Astrocyte of the cerebellum (primary cell): ENCODE results near the gene AFF3.

Experiments used
- DNase-seq: peaks from one replicate; pipeline ENCODE4 v3.0.0-alpha.2; 2011; ENCODE audit warnings: low read depth
- H3K4me3 ChIP-seq: 2 replicates; pipeline ENCODE4 v1.5.1; 2011; ENCODE audit warnings: mild to moderate bottlenecking, low read depth, low read length, moderate library complexity
- in situ Hi-C: cut with HindIII; loops from 2 replicates; pipeline ENCODE4 v1.10.0; 2017; ENCODE audit warnings: low sequenced_read_pairs
- TF ChIP-seq, protein P1 (sequence below): IDR thresholded peaks from 2 replicates; pipeline ENCODE4 v1.5.1; 2012; ENCODE audit warnings: low read length, low read depth, moderate library complexity, mild to moderate bottlenecking; ENCODE audit errors: missing control alignments

AFF3 gene

DNA sequence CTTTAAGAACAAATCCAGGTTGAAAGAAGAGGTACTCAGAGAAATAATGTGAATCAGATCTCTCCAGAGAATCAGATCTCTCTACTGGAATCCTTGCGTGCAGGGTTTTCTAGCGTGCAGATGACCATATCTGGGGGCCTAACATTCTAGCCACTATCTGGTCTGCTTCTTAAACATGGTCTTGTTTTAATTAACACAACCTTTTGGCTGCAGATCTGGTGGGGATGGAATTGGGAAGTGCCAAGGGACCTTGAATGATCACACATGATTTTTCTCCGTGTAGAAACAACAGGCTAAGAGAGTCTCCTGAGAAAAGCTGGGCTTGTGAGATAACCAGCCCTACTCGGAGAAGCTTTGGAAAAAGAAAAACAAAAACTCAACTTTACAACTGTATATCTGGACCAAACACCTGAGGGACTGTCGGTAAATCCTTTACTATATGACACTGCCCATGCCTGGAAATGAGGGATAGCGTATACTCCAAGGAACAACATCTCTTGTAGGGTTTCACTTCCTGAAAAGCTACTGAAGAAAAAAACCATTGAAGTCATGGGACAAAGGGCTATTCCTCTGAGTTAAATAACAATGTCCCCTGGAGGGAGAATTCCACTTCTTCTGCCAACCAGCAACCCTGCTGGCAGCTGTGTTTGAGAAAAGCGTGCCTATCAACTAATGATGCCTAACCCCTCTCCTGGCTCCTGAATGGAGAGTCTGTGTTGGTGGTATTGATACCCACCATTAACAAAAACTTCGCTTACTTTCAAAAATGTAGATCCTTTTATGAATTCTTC, 481.6 kb downstream of the AFF3 start:
- in situ Hi-C loops, result loop anchor here (5.0 kb wide), 1 partner anchor 49 kb away; no protein-coding TSS in a partner anchor
- DNase-seq, result no peak
- H3K4me3 ChIP-seq, result no peak overlapping the region
- TF ChIP-seq, protein P1, sequence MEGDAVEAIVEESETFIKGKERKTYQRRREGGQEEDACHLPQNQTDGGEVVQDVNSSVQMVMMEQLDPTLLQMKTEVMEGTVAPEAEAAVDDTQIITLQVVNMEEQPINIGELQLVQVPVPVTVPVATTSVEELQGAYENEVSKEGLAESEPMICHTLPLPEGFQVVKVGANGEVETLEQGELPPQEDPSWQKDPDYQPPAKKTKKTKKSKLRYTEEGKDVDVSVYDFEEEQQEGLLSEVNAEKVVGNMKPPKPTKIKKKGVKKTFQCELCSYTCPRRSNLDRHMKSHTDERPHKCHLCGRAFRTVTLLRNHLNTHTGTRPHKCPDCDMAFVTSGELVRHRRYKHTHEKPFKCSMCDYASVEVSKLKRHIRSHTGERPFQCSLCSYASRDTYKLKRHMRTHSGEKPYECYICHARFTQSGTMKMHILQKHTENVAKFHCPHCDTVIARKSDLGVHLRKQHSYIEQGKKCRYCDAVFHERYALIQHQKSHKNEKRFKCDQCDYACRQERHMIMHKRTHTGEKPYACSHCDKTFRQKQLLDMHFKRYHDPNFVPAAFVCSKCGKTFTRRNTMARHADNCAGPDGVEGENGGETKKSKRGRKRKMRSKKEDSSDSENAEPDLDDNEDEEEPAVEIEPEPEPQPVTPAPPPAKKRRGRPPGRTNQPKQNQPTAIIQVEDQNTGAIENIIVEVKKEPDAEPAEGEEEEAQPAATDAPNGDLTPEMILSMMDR, result no peak

DNA sequence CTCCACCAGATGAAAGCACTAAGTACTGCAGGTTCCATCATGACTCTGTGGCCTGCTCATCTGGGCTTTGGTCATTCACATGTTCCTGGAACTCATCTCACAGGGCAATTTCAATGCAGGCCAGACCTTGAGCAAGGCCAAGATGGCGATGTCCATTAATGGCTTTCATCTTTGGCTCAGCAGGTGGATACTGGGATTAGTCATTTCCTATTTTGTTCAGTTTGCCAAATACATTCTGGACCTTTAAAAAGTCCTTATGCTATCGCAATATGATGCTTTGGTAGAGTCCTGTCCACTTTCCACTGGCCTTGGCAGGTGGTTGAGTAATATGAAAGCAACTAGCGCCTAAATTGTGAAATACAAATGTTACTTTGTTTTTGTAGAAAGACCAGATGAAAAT, 482.5 kb downstream of the AFF3 start:
- DNase-seq, result no peak
- in situ Hi-C loops, result loop anchor here (5.0 kb wide), 1 partner anchor 48 kb away; no protein-coding TSS in a partner anchor
- TF ChIP-seq, protein P1, result no peak
- H3K4me3 ChIP-seq, result no peak overlapping the region

DNA sequence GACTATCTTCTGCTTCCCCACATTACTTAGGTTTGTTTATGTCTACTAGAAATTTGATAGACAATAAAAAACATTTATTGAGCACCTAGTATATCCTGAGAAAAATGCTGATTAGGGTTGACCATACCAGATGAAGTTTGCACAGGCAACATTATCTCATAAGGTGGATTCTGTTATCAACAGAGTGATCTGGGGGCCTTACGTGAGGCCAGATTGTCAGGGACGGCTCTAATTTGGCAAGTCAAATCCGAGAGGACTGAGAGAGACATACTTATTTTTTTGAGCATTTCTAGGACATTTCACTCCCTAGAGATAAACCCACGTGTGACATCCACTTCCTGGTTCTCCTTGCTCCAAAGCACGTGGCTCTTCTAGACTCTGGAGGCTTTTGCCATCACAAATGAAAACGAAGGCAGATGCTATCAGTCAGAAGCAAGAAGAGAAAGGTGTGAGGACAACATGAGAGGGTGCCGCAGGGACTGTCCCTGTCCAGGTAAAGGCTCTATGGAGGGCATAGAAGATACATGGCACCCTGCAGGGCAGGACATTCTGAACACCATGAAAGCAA, 484.6 kb downstream of the AFF3 start:
- TF ChIP-seq, protein P1, result no peak
- no peak for DNase-seq
- in situ Hi-C loops, result no loop called here
- H3K4me3 ChIP-seq, result no peak overlapping the region

DNA sequence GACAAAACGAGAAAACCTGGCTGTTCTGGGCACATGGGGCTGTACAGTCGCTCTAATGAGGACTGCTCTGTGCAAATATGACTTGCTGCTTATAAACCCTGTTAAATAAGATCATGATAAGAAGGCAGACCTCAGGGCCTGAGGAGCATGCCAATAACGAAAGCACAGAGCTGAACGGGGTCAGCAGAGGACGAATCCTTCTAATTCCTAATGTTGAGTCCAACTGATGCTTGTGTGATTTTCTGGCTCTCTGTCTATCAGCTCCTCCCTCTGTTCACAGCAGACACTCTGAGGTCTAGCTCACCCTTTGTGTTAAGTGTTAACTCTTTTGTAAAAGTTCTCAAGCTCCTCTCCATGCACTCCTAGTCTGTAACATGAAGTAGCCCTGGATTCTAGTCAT, 485.4 kb downstream of the AFF3 start:
- DNase-seq, result no peak
- in situ Hi-C loops, result no loop called here
- TF ChIP-seq, protein P1, result no peak
- no peak overlapping the region for H3K4me3 ChIP-seq

DNA sequence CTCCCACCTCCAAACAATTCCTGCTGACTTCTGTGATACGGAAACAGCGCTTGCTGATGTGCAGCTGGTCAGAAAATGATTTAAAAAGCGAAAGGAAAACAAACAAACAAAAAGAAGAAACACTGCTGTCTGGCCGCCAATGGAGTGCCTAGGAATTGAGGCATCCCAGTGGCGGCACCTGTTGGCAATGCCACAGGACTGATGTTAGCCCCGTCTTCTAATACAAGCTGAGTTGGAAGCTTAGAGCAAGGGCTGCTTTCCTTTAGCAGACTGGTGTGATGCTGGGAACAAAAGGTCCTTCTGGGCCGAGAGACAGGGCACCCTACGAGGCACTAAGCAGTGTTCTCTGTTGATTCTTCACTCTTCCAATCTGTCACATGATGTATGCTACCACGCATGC, 489.0 kb downstream of the AFF3 start:
- in situ Hi-C loops, result no loop called here
- no peak for DNase-seq

DNA sequence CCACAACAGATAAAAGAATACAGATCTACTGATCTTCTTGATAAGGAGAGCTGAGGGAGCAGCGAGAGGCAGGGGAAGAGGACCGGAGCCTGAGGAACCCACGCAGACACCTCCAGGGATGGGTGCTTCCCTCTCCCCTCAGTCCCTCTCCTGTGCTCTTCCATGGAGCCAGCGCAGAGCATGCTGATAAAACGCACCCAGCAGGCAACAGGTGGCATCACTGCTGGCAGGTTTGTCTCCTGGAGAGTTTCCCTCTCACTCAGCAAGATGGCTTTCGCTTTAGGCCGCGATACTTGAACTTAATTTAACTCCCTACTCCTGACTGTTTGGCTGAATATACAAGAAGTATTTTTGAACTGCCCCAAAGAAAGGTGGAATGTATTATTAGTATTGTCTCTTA, 489.5 kb downstream of the AFF3 start:
- DNase-seq, result no peak
- no peak overlapping the region for H3K4me3 ChIP-seq
- TF ChIP-seq, protein P1, result no peak
- in situ Hi-C loops, result no loop called here

More for the DNA sequence above, 489.0 kb downstream of the AFF3 start:
- no peak overlapping the region for H3K4me3 ChIP-seq
- TF ChIP-seq, protein P1, result no peak
